ENCODE measurements around the gene KIAA1671. TPM values are rescaled to one million over a fixed set of nuclear protein-coding genes. Genes with fewer than 3 reads are reported as not detected.
A peak's percentile ranks its signal among the peaks of the same experiment; 100 is the strongest.

The KIAA1671 gene
- total RNA-seq, 1 donor from 2014 or later = 46.7 TPM

- no peak for TF ChIP-seq CTCF (IDR thresholded peaks at IDR 0.05)
- Histone ChIP-seq H3K27ac (peak overlapping the region; percentile 80), H3K9me3 (no peaks in the 10 kb centered on the region), H3K4me1 (peaks cover 34% of the 10 kb centered on the region), H3K4me3 (no peak overlapping the region), H3K36me3 (no peaks in the 10 kb centered on the region), H3K27me3 (no peaks in the 10 kb centered on the region)
- peak; percentile 43 for ATAC-seq
- intact Hi-C loops (cut with DNase I) = no loop called here
- no peak for DNase-seq
Measured at GRCh38 chr22:25130462-25130861, 177.9 kb downstream of the KIAA1671 start.

- ATAC-seq (no peak), DNase-seq (no peak)
- Histone ChIP-seq H3K9me3 (no peaks in the 10 kb centered on the region), H3K27me3 (no peaks in the 10 kb centered on the region), H3K4me1 (peaks cover 34% of the 10 kb centered on the region), H3K36me3 (no peaks in the 10 kb centered on the region), H3K27ac (peak overlapping the region; percentile 80), H3K4me3 (no peak overlapping the region)
- TF ChIP-seq CTCF (IDR thresholded peaks at IDR 0.05) = no peak
- intact Hi-C loops (cut with DNase I) = no loop called here
Measured at GRCh38 chr22:25131198-25131887, 178.8 kb downstream of the KIAA1671 start.

DNA sequence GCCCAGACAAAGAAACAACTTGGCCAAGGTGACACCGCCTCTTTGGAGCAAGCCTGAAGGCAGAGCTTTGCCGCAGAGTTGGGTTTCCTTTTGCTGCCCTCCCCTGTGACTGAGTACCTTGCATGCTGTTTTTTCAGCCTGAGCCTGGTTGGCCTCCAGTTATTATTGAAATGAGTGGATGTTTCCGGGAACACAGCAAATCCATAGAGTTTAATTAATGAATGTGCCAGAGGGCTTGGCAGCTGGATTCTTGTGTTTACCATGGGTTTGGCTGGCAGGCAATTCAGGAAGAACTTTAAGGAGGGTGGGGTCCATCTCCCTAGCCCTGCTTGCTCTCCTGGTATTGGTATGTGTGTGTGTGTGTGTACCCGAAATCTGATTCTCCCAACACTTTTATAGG is 181.5 kb downstream of the KIAA1671 start:
- intact Hi-C loops (cut with DNase I) = no loop called here
- no peaks in the 10 kb centered on the region for H3K36me3 ChIP-seq
- H3K9me3 ChIP-seq = no peaks in the 10 kb centered on the region
- peak overlapping the region; percentile 80 for H3K27ac ChIP-seq
- no peak overlapping the region for H3K4me3 ChIP-seq
- TF ChIP-seq CTCF (IDR thresholded peaks at IDR 0.05) = no peak
- ATAC-seq (peak; percentile 77), DNase-seq (no peak)
- peaks cover 42% of the 10 kb centered on the region for H3K4me1 ChIP-seq
- H3K27me3 ChIP-seq = no peaks in the 10 kb centered on the region

- no peak for ATAC-seq
- H3K4me1 ChIP-seq = peaks cover 42% of the 10 kb centered on the region
Measured at GRCh38 chr22:25134451-25134850, 181.9 kb downstream of the KIAA1671 start.

GRCh38 chr22:25136953-25137576 is 184.5 kb downstream of the KIAA1671 start:
- no peak overlapping the region for H3K4me3 ChIP-seq
- H3K9me3 ChIP-seq = no peaks in the 10 kb centered on the region
- DNase-seq (no peak), ATAC-seq (no peak)
- intact Hi-C loops (cut with DNase I) = no loop called here
- peaks cover 30% of the 10 kb centered on the region for H3K4me1 ChIP-seq
- peak overlapping the region; percentile 58 for H3K27ac ChIP-seq
- TF ChIP-seq CTCF (IDR thresholded peaks at IDR 0.05) = no peak
- no peaks in the 10 kb centered on the region for H3K36me3 ChIP-seq
- no peaks in the 10 kb centered on the region for H3K27me3 ChIP-seq

More at GRCh38 chr22:25134451-25134850, 181.9 kb downstream of the KIAA1671 start:
- DNase-seq = no peak
- no peaks in the 10 kb centered on the region for H3K27me3 ChIP-seq
- TF ChIP-seq CTCF (IDR thresholded peaks at IDR 0.05) = no peak
- intact Hi-C loops (cut with DNase I) = no loop called here
- no peak overlapping the region for H3K4me3 ChIP-seq
- H3K36me3 ChIP-seq = no peaks in the 10 kb centered on the region
- H3K27ac ChIP-seq = peak overlapping the region; percentile 80
- no peaks in the 10 kb centered on the region for H3K9me3 ChIP-seq
